Mucosa of descending colon (tissue), 3 donors: ENCODE results near the gene BASP1. TPM values are rescaled to one million over a fixed set of nuclear protein-coding genes. Genes with fewer than 3 reads are reported as not detected.

ENCODE experiments used
- ATAC-seq: fragments of 200-7000 bp; cut with Tn5 transposase; one replicate; pipeline ENCODE4 v1.9.1; 2020; ENCODE audit warnings: mild to moderate bottlenecking, moderate library complexity
- DNase-seq, 3 donors: peaks; one replicate each; pipeline ENCODE4 v3.0.0-alpha.2; 2020
- H3K36me3 ChIP-seq: fragments of 200-600 bp; one replicate; pipeline ENCODE4 v1.8.0; 2021; ENCODE audit warnings: low read depth, mild to moderate bottlenecking
- H3K4me1 ChIP-seq: fragments of 200-600 bp; one replicate; pipeline ENCODE4 v1.8.0; 2021; ENCODE audit warnings: low read depth, mild to moderate bottlenecking
- H3K4me3 ChIP-seq: fragments of 200-600 bp; one replicate; pipeline ENCODE4 v1.8.0; 2021; ENCODE audit warnings: mild to moderate bottlenecking
- H3K9me3 ChIP-seq: fragments of 200-600 bp; one replicate; pipeline ENCODE4 v1.8.0; 2021; ENCODE audit warnings: mild to moderate bottlenecking
- CTCF ChIP-seq: fragments of 200-600 bp; IDR thresholded peaks from one replicate; pipeline ENCODE4 v1.8.0; 2022; ENCODE audit warnings: antibody characterized with exemption, mild to moderate bottlenecking
- intact Hi-C, 2 donors: fragments of 100-400 bp; cut with DNase I in 1 of 2; cut with micrococcal nuclease in 1 of 2; formaldehyde crosslinking; loops; one replicate each; pipeline versions ENCODE4 v1.11.0 to v1.11.1; 2022; cut with DNase I, micrococcal nuclease
- total RNA-seq, 3 donors: library from RNA; stranded (reverse); fragmentation: NEBNext Ultra II Directional in 2 of 3; extraction: Animal tissue kit (Norgen Biotek cat#: 25700) in 2 of 3; gene quantifications; one replicate each; pipeline versions ENCODE4 v1.2.1 to v1.2.4, GENCODE V29; 2021 to 2023
- donor health status: DM: no; HTN: no; CAD: no; lungs with moderate emphysema.
- donor health status: DM: no; HTN: no; CAD: no.
- donor health status: DM: no; HTN: yes; CAD: no.

The BASP1 gene
- total RNA-seq, 3 donors from 2014 or later, result 3.6 to 10.6 (median 8.6) TPM

- ATAC-seq (no peak), DNase-seq (no peak)
- intact Hi-C loops, result no loop called here
- no peaks in the 10 kb centered on the region for H3K9me3 ChIP-seq
- H3K4me3 ChIP-seq, result no peak overlapping the region
- TF ChIP-seq CTCF, result no peak
- H3K36me3 ChIP-seq, result no peaks in the 10 kb centered on the region
- no peaks in the 10 kb centered on the region for H3K4me1 ChIP-seq
Observed at GRCh38 chr5:17290540-17290974, 73.1 kb downstream of the BASP1 start.

DNA sequence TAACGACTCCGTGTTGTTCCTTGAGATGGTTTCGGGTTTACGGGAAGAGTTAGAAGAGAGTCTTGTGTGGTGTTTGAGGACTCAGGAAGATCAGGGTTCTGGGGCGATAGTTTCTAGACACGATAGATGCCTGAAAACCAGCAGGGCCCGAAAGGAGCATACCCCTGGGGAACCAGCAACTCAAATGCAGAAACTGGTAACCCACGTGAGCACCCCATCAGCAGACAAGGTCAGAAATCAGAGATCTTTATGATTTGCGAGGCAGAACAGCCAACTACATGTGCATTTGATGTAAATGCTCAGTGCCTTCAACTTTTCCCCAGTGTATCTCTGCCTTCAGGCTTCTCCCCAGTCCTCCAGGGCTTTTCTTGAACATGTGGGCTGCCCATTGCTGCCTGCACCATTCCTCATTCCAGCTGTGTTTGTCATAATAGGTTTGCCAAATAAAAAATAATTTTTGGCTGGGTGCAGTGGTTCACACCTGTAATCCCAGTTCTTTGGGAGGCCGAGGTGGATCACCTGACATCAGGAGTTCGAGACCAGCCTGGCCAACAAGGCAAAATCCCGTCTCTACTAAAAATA is 75.1 kb downstream of the BASP1 start:
- Histone ChIP-seq H3K9me3 (no peaks in the 10 kb centered on the region), H3K4me3 (no peak overlapping the region), H3K4me1 (no peaks in the 10 kb centered on the region), H3K36me3 (no peaks in the 10 kb centered on the region)
- TF ChIP-seq CTCF, result no peak
- ATAC-seq, result no peak
- DNase-seq, result no peak
- intact Hi-C loops, result no loop called here

- no peak for ATAC-seq
- intact Hi-C loops, result no loop called here
- no peak for DNase-seq
- Histone ChIP-seq H3K36me3 (no peaks in the 10 kb centered on the region), H3K4me3 (no peak overlapping the region), H3K4me1 (no peaks in the 10 kb centered on the region), H3K9me3 (no peaks in the 10 kb centered on the region)
- no peak for TF ChIP-seq CTCF
Observed at GRCh38 chr5:17294639-17295311, 77.3 kb downstream of the BASP1 start.

GRCh38 chr5:17295671-17296070 is 78.2 kb downstream of the BASP1 start:
- Histone ChIP-seq H3K36me3 (no peaks in the 10 kb centered on the region), H3K4me3 (no peak overlapping the region), H3K9me3 (no peaks in the 10 kb centered on the region), H3K4me1 (no peaks in the 10 kb centered on the region)
- ATAC-seq (no peak), DNase-seq (no peak)
- intact Hi-C loops, result no loop called here
- TF ChIP-seq CTCF, result no peak

GRCh38 chr5:17302106-17302505 is 84.7 kb downstream of the BASP1 start:
- TF ChIP-seq CTCF, result no peak
- H3K4me1 ChIP-seq, result peaks cover 5% of the 10 kb centered on the region
- H3K4me3 ChIP-seq, result no peak overlapping the region
- no peaks in the 10 kb centered on the region for H3K9me3 ChIP-seq
- no peaks in the 10 kb centered on the region for H3K36me3 ChIP-seq
- DNase-seq (no peak), ATAC-seq (no peak)
- intact Hi-C loops, result no loop called here
